NCI-H510A (cell line): Measurements from ENCODE around the gene TAF11L3.
"Not testable (repeated sequence)": the region's sequence is repeated elsewhere in the genome, so short reads cannot be mapped to it uniquely, and the experiment has no call there.

ENCODE experiments used
- DNase-seq: peaks from one replicate; lab custom pipeline; 2025; lab: John Stamatoyannopoulos, UW

Gene TAF11L3

GRCh38 chr5:17518067-17518466 is at the start of gene TAF11L3:
Gene TAF11L3 (plus strand): TSS chr5:17518367.
- DNase-seq, result not testable (repeated sequence)

GRCh38 chr5:17470064-17470463 is 48.1 kb upstream of the TAF11L3 start:
- DNase-seq, result no peak

- DNase-seq, result not testable (repeated sequence)
Observed at GRCh38 chr5:17475064-17475463, 43.1 kb upstream of the TAF11L3 start.

- DNase-seq, result no peak
Observed at GRCh38 chr5:17477043-17477442, 41.1 kb upstream of the TAF11L3 start.

- DNase-seq, result no peak
Observed at GRCh38 chr5:17477573-17478265, 40.4 kb upstream of the TAF11L3 start.

- DNase-seq, result no peak
Observed at GRCh38 chr5:17481378-17481777, 36.8 kb upstream of the TAF11L3 start.

GRCh38 chr5:17482790-17483189 is 35.4 kb upstream of the TAF11L3 start:
- DNase-seq, result no peak

- DNase-seq, result not testable (repeated sequence)
Observed at GRCh38 chr5:17486464-17487173, 31.5 kb upstream of the TAF11L3 start.

GRCh38 chr5:17487174-17487512 is 31.0 kb upstream of the TAF11L3 start:
- DNase-seq, result no peak

- DNase-seq, result not testable (repeated sequence)
Observed at GRCh38 chr5:17491257-17491656, 26.9 kb upstream of the TAF11L3 start.

- DNase-seq, result no peak
Observed at GRCh38 chr5:17492770-17493169, 25.4 kb upstream of the TAF11L3 start.

- DNase-seq, result no peak
Observed at GRCh38 chr5:17497446-17497845, 20.7 kb upstream of the TAF11L3 start.

GRCh38 chr5:17497931-17498330 is 20.2 kb upstream of the TAF11L3 start, which contains the start of gene TAF11L2:
Gene TAF11L2 (plus strand): TSS chr5:17498231.
- not testable (repeated sequence) for DNase-seq

GRCh38 chr5:17511775-17512325 is 6.3 kb upstream of the TAF11L3 start:
- DNase-seq, result no peak

- not testable (repeated sequence) for DNase-seq
Observed at GRCh38 chr5:17517526-17517925, 641 bp upstream of the TAF11L3 start.

- DNase-seq, result not testable (repeated sequence)
Observed at GRCh38 chr5:17519508-17519907, 1.3 kb downstream of the TAF11L3 start.

- not testable (repeated sequence) for DNase-seq
Observed at GRCh38 chr5:17521501-17521900, 3.3 kb downstream of the TAF11L3 start, which contains the start of gene TAF11L4. Gene TAF11L4 (plus strand): TSS chr5:17521801.

- DNase-seq, result not testable (repeated sequence)
Observed at GRCh38 chr5:17524935-17525334, 6.8 kb downstream of the TAF11L3 start, which contains the start of gene TAF11L5. Gene TAF11L5 (plus strand): TSS chr5:17525235.

GRCh38 chr5:17526504-17526903 is 8.3 kb downstream of the TAF11L3 start:
- DNase-seq, result not testable (repeated sequence)

- not testable (repeated sequence) for DNase-seq
Observed at GRCh38 chr5:17528369-17528768, 10.2 kb downstream of the TAF11L3 start, which contains the start of gene TAF11L6. Gene TAF11L6 (plus strand): TSS chr5:17528669.
